ENCODE results near the gene SLFN11.

Gene SLFN11

GRCh38 chr17:35390663-35391062 lies 17.2 kb upstream of the SLFN11 start:
- Histone ChIP-seq H3K36me3 (ENCODE audit: insufficient read depth, low read length) (no peaks in the 10 kb centered on the region), H3K9ac (ENCODE audit: insufficient read length) (no peak overlapping the region), H3K27ac (no peak overlapping the region), H3K9me3 (ENCODE audit: low read depth, low read length) (no peaks in the 10 kb centered on the region), H3K4me3 (no peak overlapping the region)
- DNase-seq (ENCODE audit: low read depth, low spot score) = no peak
- TF ChIP-seq EZH2 (IDR thresholded peaks at IDR 0.05) = no peak
- no peak for TF ChIP-seq FOXP2 (optimal IDR thresholded peaks at IDR 0.05; ENCODE audit: control extremely low read depth, extremely low read length, insufficient read depth)
- no peak for TF ChIP-seq POLR2AphosphoS5 (IDR thresholded peaks at IDR 0.05; ENCODE audit: borderline replicate concordance, low read depth, low read length)

GRCh38 chr17:35390156-35390555 lies 16.7 kb upstream of the SLFN11 start:
- no peaks in the 10 kb centered on the region for H3K9me3 ChIP-seq (ENCODE audit: low read depth, low read length)
- no peak for DNase-seq (ENCODE audit: low read depth, low spot score)

GRCh38 chr17:35387496-35387895 lies 14.1 kb upstream of the SLFN11 start:
- DNase-seq (ENCODE audit: low read depth, low spot score) = no peak
- Histone ChIP-seq H3K4me3 (no peak overlapping the region), H3K36me3 (ENCODE audit: insufficient read depth, low read length) (no peaks in the 10 kb centered on the region), H3K9ac (ENCODE audit: insufficient read length) (no peak overlapping the region), H3K27ac (no peak overlapping the region), H3K9me3 (ENCODE audit: low read depth, low read length) (no peaks in the 10 kb centered on the region)
- TF ChIP-seq EZH2 (IDR thresholded peaks at IDR 0.05) (no peak), FOXP2 (optimal IDR thresholded peaks at IDR 0.05; ENCODE audit: control extremely low read depth, extremely low read length, insufficient read depth) (no peak), POLR2AphosphoS5 (IDR thresholded peaks at IDR 0.05; ENCODE audit: borderline replicate concordance, low read depth, low read length) (no peak)

More at GRCh38 chr17:35390156-35390555, 16.7 kb upstream of the SLFN11 start:
- no peaks in the 10 kb centered on the region for H3K36me3 ChIP-seq (ENCODE audit: insufficient read depth, low read length)
- no peak overlapping the region for H3K27ac ChIP-seq
- TF ChIP-seq FOXP2 (optimal IDR thresholded peaks at IDR 0.05; ENCODE audit: control extremely low read depth, extremely low read length, insufficient read depth) (no peak), EZH2 (IDR thresholded peaks at IDR 0.05) (no peak), POLR2AphosphoS5 (IDR thresholded peaks at IDR 0.05; ENCODE audit: borderline replicate concordance, low read depth, low read length) (no peak)
- no peak overlapping the region for H3K9ac ChIP-seq (ENCODE audit: insufficient read length)
- H3K4me3 ChIP-seq = no peak overlapping the region

DNA sequence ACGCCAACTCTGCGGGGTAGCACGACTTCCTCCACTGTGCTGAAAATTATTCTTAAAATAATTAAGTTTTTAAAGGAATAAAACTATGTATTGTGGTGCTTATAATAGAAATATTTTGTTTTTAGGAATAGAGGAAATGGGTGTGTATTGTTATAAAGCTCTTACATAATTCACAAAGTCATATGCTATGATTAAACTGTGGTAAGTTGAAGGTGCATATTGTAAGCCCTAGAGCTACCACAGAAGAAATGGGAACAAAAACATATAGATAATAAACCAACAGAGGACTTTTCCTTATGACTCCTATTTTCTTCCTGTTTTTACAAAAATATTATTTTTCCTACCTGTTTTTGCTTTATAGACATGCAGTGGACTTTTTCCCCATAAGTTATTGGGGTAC lies 4.3 kb upstream of the SLFN11 start:
- DNase-seq (ENCODE audit: low read depth, low spot score) = no peak
- H3K36me3 ChIP-seq (ENCODE audit: insufficient read depth, low read length) = no peaks in the 10 kb centered on the region
- 0 out of 2 replicates have a peak overlapping the region, but pooled peaks have one; percentile 0 for H3K27ac ChIP-seq
- H3K9ac ChIP-seq (ENCODE audit: insufficient read length) = peak overlapping the region; percentile 14
- H3K9me3 ChIP-seq (ENCODE audit: low read depth, low read length) = no peaks in the 10 kb centered on the region
- no peak overlapping the region for H3K4me3 ChIP-seq
- TF ChIP-seq FOXP2 (optimal IDR thresholded peaks at IDR 0.05; ENCODE audit: control extremely low read depth, extremely low read length, insufficient read depth) = no peak
- no peak for TF ChIP-seq POLR2AphosphoS5 (IDR thresholded peaks at IDR 0.05; ENCODE audit: borderline replicate concordance, low read depth, low read length)
- no peak for TF ChIP-seq EZH2 (IDR thresholded peaks at IDR 0.05)

GRCh38 chr17:35377068-35377467 lies 3.6 kb upstream of the SLFN11 start:
- Histone ChIP-seq H3K4me3 (no peak overlapping the region), H3K27ac (peak overlapping the region; percentile 0; the same call in 1 of the 2 replicates), H3K9me3 (ENCODE audit: low read depth, low read length) (no peaks in the 10 kb centered on the region), H3K36me3 (ENCODE audit: insufficient read depth, low read length) (peaks cover 2% of the 10 kb centered on the region), H3K9ac (ENCODE audit: insufficient read length) (peak overlapping the region; percentile 4)
- no peak for DNase-seq (ENCODE audit: low read depth, low spot score)
- TF ChIP-seq POLR2AphosphoS5 (IDR thresholded peaks at IDR 0.05; ENCODE audit: borderline replicate concordance, low read depth, low read length) = no peak
- TF ChIP-seq EZH2 (IDR thresholded peaks at IDR 0.05) = no peak
- no peak for TF ChIP-seq FOXP2 (optimal IDR thresholded peaks at IDR 0.05; ENCODE audit: control extremely low read depth, extremely low read length, insufficient read depth)

GRCh38 chr17:35376245-35376644 lies 2.8 kb upstream of the SLFN11 start:
- Histone ChIP-seq H3K9ac (ENCODE audit: insufficient read length) (peak overlapping the region; percentile 74), H3K36me3 (ENCODE audit: insufficient read depth, low read length) (peaks cover 11% of the 10 kb centered on the region), H3K4me3 (peak overlapping the region; percentile 67), H3K27ac (peak overlapping the region; percentile 96), H3K9me3 (ENCODE audit: low read depth, low read length) (peaks cover 8% of the 10 kb centered on the region; the same call in 1 of the 2 replicates)
- DNase-seq (ENCODE audit: low read depth, low spot score) = no peak
- TF ChIP-seq FOXP2 (optimal IDR thresholded peaks at IDR 0.05; ENCODE audit: control extremely low read depth, extremely low read length, insufficient read depth) (no peak), POLR2AphosphoS5 (IDR thresholded peaks at IDR 0.05; ENCODE audit: borderline replicate concordance, low read depth, low read length) (no peak), EZH2 (IDR thresholded peaks at IDR 0.05) (no peak)

DNA sequence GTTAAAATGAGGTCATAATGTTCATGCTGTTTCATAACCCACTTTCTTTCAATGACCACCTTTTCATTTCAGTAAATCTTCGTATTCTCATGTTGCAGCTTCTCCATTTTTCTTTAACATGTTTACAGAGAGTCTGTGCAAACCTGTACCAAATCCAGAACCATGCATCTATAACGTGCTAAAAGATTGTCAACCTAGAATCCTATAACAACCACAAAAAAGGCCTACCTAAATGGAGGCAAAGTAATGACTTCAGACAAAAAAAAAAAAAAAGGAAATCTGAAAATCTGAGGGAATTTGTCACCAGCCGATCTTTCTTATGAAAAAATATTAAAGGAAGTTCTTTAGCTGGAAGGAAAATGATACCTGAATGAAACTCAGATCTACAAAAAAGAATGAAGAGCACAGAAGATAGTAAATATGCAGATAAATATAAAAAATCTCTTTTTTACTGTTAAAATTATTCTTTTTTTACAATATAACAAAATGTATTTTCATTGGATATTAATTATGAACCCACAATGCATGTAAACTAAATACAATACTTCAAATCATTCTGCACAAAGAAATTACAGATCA lies 1.4 kb upstream of the SLFN11 start:
- TF ChIP-seq POLR2AphosphoS5 (IDR thresholded peaks at IDR 0.05; ENCODE audit: borderline replicate concordance, low read depth, low read length) (no peak), FOXP2 (optimal IDR thresholded peaks at IDR 0.05; ENCODE audit: control extremely low read depth, extremely low read length, insufficient read depth) (no peak), EZH2 (IDR thresholded peaks at IDR 0.05) (no peak)
- Histone ChIP-seq H3K4me3 (peak overlapping the region; percentile 95), H3K27ac (peak overlapping the region; percentile 96), H3K9me3 (ENCODE audit: low read depth, low read length) (peaks cover 18% of the 10 kb centered on the region), H3K9ac (ENCODE audit: insufficient read length) (peak overlapping the region; percentile 97), H3K36me3 (ENCODE audit: insufficient read depth, low read length) (peaks cover 25% of the 10 kb centered on the region)
- no peak for DNase-seq (ENCODE audit: low read depth, low spot score)

GRCh38 chr17:35373984-35374765 lies 754 bp upstream of the SLFN11 start:
- DNase-seq (ENCODE audit: low read depth, low spot score) = no peak
- H3K9me3 ChIP-seq (ENCODE audit: low read depth, low read length) = peaks cover 21% of the 10 kb centered on the region
- TF ChIP-seq POLR2AphosphoS5 (IDR thresholded peaks at IDR 0.05; ENCODE audit: borderline replicate concordance, low read depth, low read length) = no peak
- no peak for TF ChIP-seq EZH2 (IDR thresholded peaks at IDR 0.05)
- TF ChIP-seq FOXP2 (optimal IDR thresholded peaks at IDR 0.05; ENCODE audit: control extremely low read depth, extremely low read length, insufficient read depth) = no peak
- H3K27ac ChIP-seq = peak overlapping the region; percentile 96
- H3K9ac ChIP-seq (ENCODE audit: insufficient read length) = peak overlapping the region; percentile 97
- peak overlapping the region; percentile 95 for H3K4me3 ChIP-seq
- H3K36me3 ChIP-seq (ENCODE audit: insufficient read depth, low read length) = peaks cover 31% of the 10 kb centered on the region

Measured in SK-N-MC (cell line).